WTC11 (cell line): ENCODE measurements around the gene AGBL1. TPM values are rescaled to one million over a fixed set of nuclear protein-coding genes. Genes with fewer than 3 reads are reported as not detected.
"Not testable (repeated sequence)": the region's sequence is repeated elsewhere in the genome, so short reads cannot be mapped to it uniquely, and the experiment has no call there.

ENCODE experiments used
- ATAC-seq: fragments of 200-7000 bp; cut with Tn5 transposase; 2 replicates; pipeline ENCODE4 v1.10.0; 2021; ENCODE audit warnings: mild to moderate bottlenecking, moderate library complexity
- CTCF ChIA-PET: fragments of 300-600 bp; sonication (Branson Sonifier 250); formaldehyde crosslinking; loops from one replicate; lab custom pipeline; 2021; ENCODE audit warnings: antibody characterized with exemption; lab: Charles Lee
- POLR2A ChIA-PET: fragments of 350-600 bp; sonication (Branson Sonifier 250); formaldehyde crosslinking; loops from one replicate; lab custom pipeline; 2021; ENCODE audit warnings: antibody characterized with exemption; lab: Charles Lee
- DNase-seq: peaks from one replicate; pipeline ENCODE4 v3.0.0; 2021; ENCODE audit warnings: low spot score
- H3K27ac Mint-ChIP-seq: 2 replicates; pipeline ENCODE4 v1.8.0; 2021; ENCODE audit warnings: mixed read lengths
- H3K27me3 Mint-ChIP-seq: 2 replicates; pipeline ENCODE4 v1.8.0; 2021; ENCODE audit warnings: low read depth, mild to moderate bottlenecking, moderate library complexity, mixed read lengths
- H3K36me3 Mint-ChIP-seq: 2 replicates; pipeline ENCODE4 v1.8.0; 2021; ENCODE audit warnings: mixed read lengths
- H3K4me1 Mint-ChIP-seq: 2 replicates; pipeline ENCODE4 v1.8.0; 2022; ENCODE audit warnings: mixed read lengths
- H3K4me3 Mint-ChIP-seq: 2 replicates; pipeline ENCODE4 v1.8.0; 2021; ENCODE audit warnings: mild to moderate bottlenecking, moderate library complexity, mixed read lengths
- H3K9me3 Mint-ChIP-seq: 2 replicates; pipeline ENCODE4 v1.8.0; 2021; ENCODE audit warnings: mixed read lengths
- CDX4 ChIP-seq: fragments of 250-450 bp; sonication (Bioruptor Pico); IDR thresholded peaks from 2 replicates; pipeline ENCODE4 v1.9.0; 2021; ENCODE audit warnings: moderate library complexity, mild to moderate bottlenecking, inconsistent platforms, borderline replicate concordance
- E2F5 ChIP-seq: sonication (generic); formaldehyde crosslinking; IDR thresholded peaks from 2 replicates; pipeline ENCODE4 v1.8.1; 2022; ENCODE audit warnings: mild to moderate bottlenecking, moderate library complexity, missing genetic modification reagents
- ERG ChIP-seq: fragments of 250-450 bp; sonication (Bioruptor Pico); IDR thresholded peaks from 2 replicates; pipeline ENCODE4 v1.8.0; 2021; ENCODE audit warnings: mild to moderate bottlenecking
- FOXK1 ChIP-seq: sonication (generic); formaldehyde crosslinking; IDR thresholded peaks from 2 replicates; pipeline ENCODE4 v1.8.0; 2022; ENCODE audit warnings: mild to moderate bottlenecking, moderate library complexity, missing genetic modification reagents
- GRHL2 ChIP-seq: fragments of 250-450 bp; sonication (Bioruptor Pico); IDR thresholded peaks from 2 replicates; pipeline ENCODE4 v1.8.0; 2022; ENCODE audit warnings: mild to moderate bottlenecking, moderate library complexity; ENCODE audit not compliant: insufficient replicate concordance, severe bottlenecking
- NFATC4 ChIP-seq: fragments of 250-450 bp; sonication (Bioruptor Pico); IDR thresholded peaks from 2 replicates; pipeline ENCODE4 v1.9.0; 2021; ENCODE audit warnings: mild to moderate bottlenecking
- NFYB ChIP-seq: sonication (generic); formaldehyde crosslinking; conservative IDR thresholded peaks from 2 replicates; pipeline ENCODE4 v1.8.0; 2022; ENCODE audit warnings: low read depth, missing genetic modification reagents
- NR1H2 ChIP-seq: sonication (generic); formaldehyde crosslinking; IDR thresholded peaks from 2 replicates; pipeline ENCODE4 v1.9.0; 2021; ENCODE audit warnings: mild to moderate bottlenecking, moderate library complexity, missing genetic modification reagents
- RELA ChIP-seq: sonication (generic); formaldehyde crosslinking; IDR thresholded peaks from 2 replicates; pipeline ENCODE4 v1.8.1; 2022; ENCODE audit warnings: missing genetic modification reagents, mild to moderate bottlenecking, borderline replicate concordance
- STAT6 ChIP-seq: sonication (generic); formaldehyde crosslinking; conservative IDR thresholded peaks from 2 replicates; pipeline ENCODE4 v1.8.1; 2023; ENCODE audit warnings: mild to moderate bottlenecking, low read depth, missing genetic modification reagents, moderate library complexity
- TEAD4 ChIP-seq: sonication (generic); formaldehyde crosslinking; IDR thresholded peaks from 2 replicates; pipeline ENCODE4 v1.8.0; 2022; ENCODE audit warnings: mild to moderate bottlenecking, missing genetic modification reagents
- TP53 ChIP-seq: sonication (generic); formaldehyde crosslinking; IDR thresholded peaks from 2 replicates; pipeline ENCODE4 v1.8.1; 2023; ENCODE audit warnings: mild to moderate bottlenecking, missing genetic modification reagents
- ZBTB43 ChIP-seq: sonication (generic); formaldehyde crosslinking; IDR thresholded peaks from 2 replicates; pipeline ENCODE4 v1.8.1; 2023; ENCODE audit warnings: mild to moderate bottlenecking, missing genetic modification reagents
- ZMAT4 ChIP-seq: fragments of 250-450 bp; sonication (Bioruptor Pico); IDR thresholded peaks from 2 replicates; pipeline ENCODE4 v1.9.0; 2021; ENCODE audit warnings: mild to moderate bottlenecking
- ZNF138 ChIP-seq: sonication (generic); formaldehyde crosslinking; conservative IDR thresholded peaks from 2 replicates; pipeline ENCODE4 v1.8.1; 2022; ENCODE audit warnings: mild to moderate bottlenecking, moderate library complexity, missing genetic modification reagents
- ZNF219 ChIP-seq: sonication (generic); formaldehyde crosslinking; IDR thresholded peaks from 2 replicates; pipeline ENCODE4 v1.8.0; 2023; ENCODE audit warnings: missing genetic modification reagents, mild to moderate bottlenecking, borderline replicate concordance
- ZNF232 ChIP-seq: sonication (generic); formaldehyde crosslinking; IDR thresholded peaks from 2 replicates; pipeline ENCODE4 v1.8.0; 2022; ENCODE audit warnings: mild to moderate bottlenecking, missing genetic modification reagents
- ZNF396 ChIP-seq: fragments of 250-450 bp; sonication (Bioruptor Pico); IDR thresholded peaks from 2 replicates; pipeline ENCODE4 v1.8.0; 2021; ENCODE audit warnings: mild to moderate bottlenecking, moderate library complexity, borderline replicate concordance
- ZNF416 ChIP-seq: fragments of 250-450 bp; sonication (Bioruptor Pico); IDR thresholded peaks from 2 replicates; pipeline ENCODE4 v1.9.0; 2021; ENCODE audit warnings: mild to moderate bottlenecking, inconsistent platforms
- ZNF512 ChIP-seq: sonication (generic); formaldehyde crosslinking; IDR thresholded peaks from 2 replicates; pipeline ENCODE4 v1.8.1; 2022; ENCODE audit warnings: missing genetic modification reagents, borderline replicate concordance
- total RNA-seq: library from RNA; stranded (reverse); gene quantifications from 3 replicates; pipeline ENCODE4 v1.2.3, GENCODE V29; 2021

AGBL1 gene
- total RNA-seq, 1 experiment from 2014 or later, result not detected

GRCh38 chr15:86445579-86446252, 366.0 kb downstream of the AGBL1 start (continued):
- TF ChIP-seq ERG (no peak), CDX4 (CRISPR knock-in tag) (no peak), NR1H2 (CRISPR knock-in tag) (no peak), ZNF416 (CRISPR knock-in tag) (no peak), NFYB (CRISPR knock-in tag) (no peak)

GRCh38 chr15:86446253-86446640, 366.6 kb downstream of the AGBL1 start:
- no peaks in the 10 kb centered on the region for H3K27me3 Mint-ChIP-seq
- H3K4me3 Mint-ChIP-seq, result no peak overlapping the region
- no peak overlapping the region for H3K27ac Mint-ChIP-seq
- no peaks in the 10 kb centered on the region for H3K4me1 Mint-ChIP-seq
- TF ChIP-seq ZNF138 (no peak), NFATC4 (CRISPR knock-in tag) (no peak), ZBTB43 (CRISPR knock-in tag) (no peak), GRHL2 (CRISPR knock-in tag) (no peak), FOXK1 (CRISPR knock-in tag) (no peak), RELA (no peak), TP53 (no peak), NFYB (CRISPR knock-in tag) (no peak), NR1H2 (CRISPR knock-in tag) (no peak), E2F5 (CRISPR knock-in tag) (no peak), ZMAT4 (CRISPR knock-in tag) (no peak), ZNF219 (no peak), ZNF512 (CRISPR knock-in tag) (no peak), STAT6 (CRISPR knock-in tag) (no peak), ZNF232 (no peak), ZNF396 (CRISPR knock-in tag) (no peak), TEAD4 (no peak)
- no peak for DNase-seq
- no peak for ATAC-seq
- ChIA-PET CTCF (no interaction called here), POLR2A (no interaction called here)
- H3K9me3 Mint-ChIP-seq, result peaks cover 4% of the 10 kb centered on the region
- no peaks in the 10 kb centered on the region for H3K36me3 Mint-ChIP-seq

- peaks cover 50% of the 10 kb centered on the region for H3K36me3 Mint-ChIP-seq
- H3K27me3 Mint-ChIP-seq, H3K27ac Mint-ChIP-seq, DNase-seq, H3K4me3 Mint-ChIP-seq, POLR2A ChIA-PET, CTCF ChIA-PET, H3K4me1 Mint-ChIP-seq, ATAC-seq: not testable (repeated sequence)
- H3K9me3 Mint-ChIP-seq, result peaks cover 77% of the 10 kb centered on the region
These were observed 385.9 kb downstream of the AGBL1 start for GRCh38 chr15:86465470-86466039.
